Upper lobe of right lung (tissue), 1 donor: ENCODE results near the gene STAT5B. TPM values are rescaled to one million over a fixed set of nuclear protein-coding genes. Genes with fewer than 3 reads are reported as not detected.
A peak's percentile ranks its signal among the peaks of the same experiment; 100 is the strongest.
"Not testable (repeated sequence)": the region's sequence is repeated elsewhere in the genome, so short reads cannot be mapped to it uniquely, and the experiment has no call there.

Source experiments
- ATAC-seq: fragments of 200-7000 bp; cut with Tn5 transposase; one replicate; pipeline ENCODE4 v1.9.1; 2020; ENCODE audit warnings: mild to moderate bottlenecking, moderate library complexity
- DNase-seq: peaks from one replicate; pipeline ENCODE4 v3.0.0-alpha.2; 2020
- H3K27ac ChIP-seq: fragments of 200-600 bp; one replicate; pipeline ENCODE4 v1.8.0; 2022
- H3K27me3 ChIP-seq: fragments of 200-600 bp; one replicate; pipeline ENCODE4 v1.8.0; 2022; ENCODE audit warnings: mild to moderate bottlenecking
- H3K36me3 ChIP-seq: fragments of 200-600 bp; one replicate; pipeline ENCODE4 v1.8.0; 2022
- H3K4me1 ChIP-seq: fragments of 200-600 bp; one replicate; pipeline ENCODE4 v1.8.0; 2022
- H3K4me3 ChIP-seq: fragments of 200-600 bp; one replicate; pipeline ENCODE4 v1.8.0; 2022; ENCODE audit warnings: mild to moderate bottlenecking
- H3K9me3 ChIP-seq: fragments of 200-600 bp; one replicate; pipeline ENCODE4 v1.8.0; 2022
- intact Hi-C: fragments of 100-400 bp; cut with DNase I; formaldehyde crosslinking; loops from one replicate; pipeline ENCODE4 v1.11.0; 2022
- total RNA-seq: library from RNA; stranded (reverse); fragmentation: NEBNext Ultra II Directional; extraction: Animal tissue kit (Norgen Biotek cat#: 25700); gene quantifications from one replicate; pipeline ENCODE4 v1.2.1, GENCODE V29; 2021
- TF ChIP-seq, protein P1 (sequence below): fragments of 200-600 bp; IDR thresholded peaks from one replicate; pipeline ENCODE4 v1.8.0; 2022; ENCODE audit warnings: antibody characterized with exemption
- donor health status: DM: no; HTN: yes; CAD: no; lungs with severe emphysema.

STAT5B gene
- total RNA-seq, 1 donor from 2014 or later, result 71.0 TPM

DNA sequence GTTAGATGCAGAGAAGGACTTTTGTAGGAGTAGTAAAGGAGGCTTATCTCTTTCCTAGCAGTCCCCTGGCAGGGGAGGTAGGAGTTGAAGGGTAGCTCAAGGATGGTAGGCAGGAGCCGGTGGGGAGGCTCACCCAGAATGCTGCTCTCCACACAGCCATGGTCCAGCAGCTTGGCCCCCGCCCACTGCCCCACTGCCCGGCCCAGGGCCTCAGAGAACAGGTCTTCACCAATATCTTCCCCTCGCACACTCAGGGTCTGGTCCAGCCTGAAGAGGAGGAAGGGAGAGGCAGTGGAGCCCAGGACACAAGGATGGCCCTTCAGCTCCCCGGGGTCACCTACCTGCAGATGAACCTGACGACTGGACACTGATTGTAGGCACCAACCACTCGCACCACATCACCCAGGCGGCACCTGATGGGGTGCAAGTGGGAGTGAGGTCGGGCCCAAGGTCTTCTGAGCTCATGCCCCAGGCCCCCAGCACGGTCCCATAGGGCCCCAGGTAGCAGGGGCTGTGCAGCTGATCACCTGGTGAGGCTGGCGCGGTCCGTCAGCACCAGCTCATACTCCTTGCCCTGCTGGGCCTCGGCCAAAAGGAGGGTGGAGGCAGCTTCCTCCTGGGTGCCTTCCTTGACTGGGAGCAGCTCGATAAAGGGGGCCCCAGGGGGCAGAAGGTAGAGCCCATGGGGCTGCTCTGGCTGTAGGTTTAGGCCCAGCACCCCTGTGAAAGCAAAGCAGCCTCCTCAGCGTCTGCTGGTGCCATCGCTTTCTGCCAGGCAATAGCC, 85.5 kb downstream of the STAT5B start:
- TF ChIP-seq, protein P1, sequence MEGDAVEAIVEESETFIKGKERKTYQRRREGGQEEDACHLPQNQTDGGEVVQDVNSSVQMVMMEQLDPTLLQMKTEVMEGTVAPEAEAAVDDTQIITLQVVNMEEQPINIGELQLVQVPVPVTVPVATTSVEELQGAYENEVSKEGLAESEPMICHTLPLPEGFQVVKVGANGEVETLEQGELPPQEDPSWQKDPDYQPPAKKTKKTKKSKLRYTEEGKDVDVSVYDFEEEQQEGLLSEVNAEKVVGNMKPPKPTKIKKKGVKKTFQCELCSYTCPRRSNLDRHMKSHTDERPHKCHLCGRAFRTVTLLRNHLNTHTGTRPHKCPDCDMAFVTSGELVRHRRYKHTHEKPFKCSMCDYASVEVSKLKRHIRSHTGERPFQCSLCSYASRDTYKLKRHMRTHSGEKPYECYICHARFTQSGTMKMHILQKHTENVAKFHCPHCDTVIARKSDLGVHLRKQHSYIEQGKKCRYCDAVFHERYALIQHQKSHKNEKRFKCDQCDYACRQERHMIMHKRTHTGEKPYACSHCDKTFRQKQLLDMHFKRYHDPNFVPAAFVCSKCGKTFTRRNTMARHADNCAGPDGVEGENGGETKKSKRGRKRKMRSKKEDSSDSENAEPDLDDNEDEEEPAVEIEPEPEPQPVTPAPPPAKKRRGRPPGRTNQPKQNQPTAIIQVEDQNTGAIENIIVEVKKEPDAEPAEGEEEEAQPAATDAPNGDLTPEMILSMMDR, result no peak
- intact Hi-C loops, result no loop called here
- H3K4me3 ChIP-seq, result no peak overlapping the region
- H3K27me3 ChIP-seq, result no peaks in the 10 kb centered on the region
- H3K36me3 ChIP-seq, result no peaks in the 10 kb centered on the region
- no peaks in the 10 kb centered on the region for H3K9me3 ChIP-seq
- peaks cover 15% of the 10 kb centered on the region for H3K4me1 ChIP-seq
- DNase-seq (no peak), ATAC-seq (no peak)
- no peak overlapping the region for H3K27ac ChIP-seq

DNA sequence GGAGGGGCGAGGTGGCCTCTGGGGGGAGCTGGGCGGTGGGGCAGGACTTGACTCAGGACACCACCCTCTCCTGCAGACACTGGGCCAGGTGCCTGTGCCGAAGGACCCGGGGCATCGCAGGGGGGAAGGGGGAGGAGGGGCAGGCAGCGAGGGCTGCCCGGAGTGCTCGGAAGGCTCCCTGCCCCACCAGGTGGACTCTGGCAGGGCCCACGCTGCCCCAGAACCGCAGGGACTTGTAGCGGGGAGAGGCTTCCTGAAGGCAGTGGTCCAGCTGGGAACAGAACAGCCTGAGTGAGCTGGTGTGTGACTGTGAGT, 86.6 kb downstream of the STAT5B start:
- intact Hi-C loops, result no loop called here
- no peaks in the 10 kb centered on the region for H3K36me3 ChIP-seq
- DNase-seq, result no peak
- peaks cover 17% of the 10 kb centered on the region for H3K4me1 ChIP-seq
- no peak overlapping the region for H3K27ac ChIP-seq
- no peaks in the 10 kb centered on the region for H3K27me3 ChIP-seq
- ATAC-seq, result no peak
- TF ChIP-seq, protein P1, result no peak
- H3K9me3 ChIP-seq, result no peaks in the 10 kb centered on the region
- H3K4me3 ChIP-seq, result no peak overlapping the region

DNA sequence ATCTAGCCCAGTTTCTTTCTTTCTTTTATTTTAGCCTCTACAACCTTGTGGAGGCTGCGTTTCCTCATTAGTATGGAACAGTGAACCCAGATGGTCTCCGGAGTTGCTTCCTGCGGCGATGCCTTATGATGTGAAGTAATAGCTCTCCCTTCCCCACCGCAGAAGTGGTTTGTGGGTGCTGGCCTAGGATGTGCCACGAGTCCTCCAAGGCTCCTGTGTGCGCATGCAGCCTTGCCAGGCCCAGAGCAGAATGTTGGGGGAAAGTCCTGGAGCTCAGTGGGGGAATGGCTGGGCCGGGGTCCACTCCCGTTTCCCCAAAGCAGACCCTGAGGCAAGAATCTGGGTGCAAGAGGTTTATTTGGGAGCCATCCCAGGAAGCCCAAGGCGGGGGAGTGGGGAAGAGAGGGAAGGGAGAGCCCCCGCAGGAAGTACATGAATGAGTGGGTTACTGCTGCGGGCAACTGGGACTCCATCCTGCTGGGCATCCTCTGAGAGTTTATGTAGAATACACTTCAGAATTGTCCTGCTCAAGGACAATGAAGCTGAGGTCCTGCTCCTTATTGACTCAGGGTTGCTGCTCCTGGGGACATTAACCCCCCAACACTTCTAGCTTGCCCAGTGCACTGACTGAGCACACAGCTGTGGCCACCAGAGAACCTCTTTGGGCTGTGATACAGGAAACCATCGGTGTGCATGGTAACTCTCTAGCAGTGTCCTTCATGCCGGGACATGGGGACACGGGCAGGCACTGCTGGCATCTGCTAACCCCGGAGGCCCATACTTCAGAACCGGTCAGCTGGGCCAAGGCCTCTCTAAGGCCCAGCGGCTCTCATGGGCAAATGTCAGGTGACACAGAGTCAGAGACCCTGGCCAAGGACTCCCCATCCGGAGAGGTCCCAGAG, 87.2 kb downstream of the STAT5B start:
- TF ChIP-seq, protein P1, result no peak
- no peaks in the 10 kb centered on the region for H3K27me3 ChIP-seq
- peaks cover 19% of the 10 kb centered on the region for H3K4me1 ChIP-seq
- H3K27ac ChIP-seq, result no peak overlapping the region
- H3K36me3 ChIP-seq, result no peaks in the 10 kb centered on the region
- no peak overlapping the region for H3K4me3 ChIP-seq
- ATAC-seq (peak; percentile 4), DNase-seq (no peak)
- no peaks in the 10 kb centered on the region for H3K9me3 ChIP-seq
- intact Hi-C loops, result no loop called here

DNA sequence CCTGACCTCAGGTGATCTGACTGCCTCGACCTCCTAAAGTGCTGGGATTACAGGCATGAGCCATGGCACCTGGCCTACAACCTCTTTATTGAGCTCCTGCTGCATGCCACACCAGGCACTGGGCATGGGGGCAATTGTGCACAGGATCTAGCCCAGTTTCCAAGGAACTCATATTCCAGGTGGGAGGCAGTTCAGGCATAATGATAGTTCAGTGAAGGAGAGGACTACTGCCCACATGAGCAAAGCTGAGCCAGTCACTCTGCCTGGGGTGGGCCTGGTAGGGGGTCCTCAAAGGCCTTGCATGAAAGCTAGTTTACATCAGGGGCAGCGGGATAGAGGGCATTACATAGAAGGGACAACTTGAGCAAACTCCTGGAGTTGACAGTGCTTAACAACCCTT, 88.4 kb downstream of the STAT5B start:
- no peaks in the 10 kb centered on the region for H3K27me3 ChIP-seq
- TF ChIP-seq, protein P1, result no peak
- H3K36me3 ChIP-seq, result no peaks in the 10 kb centered on the region
- H3K4me3 ChIP-seq, result no peak overlapping the region
- peaks cover 21% of the 10 kb centered on the region for H3K4me1 ChIP-seq
- ATAC-seq (no peak), DNase-seq (no peak)
- intact Hi-C loops, result no loop called here
- no peaks in the 10 kb centered on the region for H3K9me3 ChIP-seq
- no peak overlapping the region for H3K27ac ChIP-seq

DNA sequence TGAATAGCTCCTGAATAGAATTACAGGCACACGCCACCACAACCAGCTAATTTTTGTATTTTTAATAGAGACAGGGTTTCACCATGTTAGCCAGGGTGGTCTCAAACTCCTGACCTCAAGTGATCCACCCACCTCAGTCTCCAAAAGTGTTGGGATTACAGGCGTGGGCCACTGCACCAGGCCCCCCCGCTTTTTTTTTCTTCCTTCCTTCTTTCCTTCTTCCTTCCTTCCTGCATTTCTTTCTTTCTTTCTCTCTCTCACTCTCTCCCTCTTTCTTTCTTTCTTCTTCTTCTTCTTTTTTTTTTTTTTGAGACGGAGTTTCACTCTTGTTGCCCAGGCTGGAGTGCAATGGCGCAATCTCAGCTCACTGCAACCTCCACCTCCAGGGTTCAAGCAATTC, 90.0 kb downstream of the STAT5B start:
- H3K36me3 ChIP-seq, H3K27ac ChIP-seq, DNase-seq, H3K9me3 ChIP-seq, H3K27me3 ChIP-seq, H3K4me3 ChIP-seq, intact Hi-C loops, ATAC-seq: not testable (repeated sequence)
- H3K4me1 ChIP-seq, result peaks cover 25% of the 10 kb centered on the region

DNA sequence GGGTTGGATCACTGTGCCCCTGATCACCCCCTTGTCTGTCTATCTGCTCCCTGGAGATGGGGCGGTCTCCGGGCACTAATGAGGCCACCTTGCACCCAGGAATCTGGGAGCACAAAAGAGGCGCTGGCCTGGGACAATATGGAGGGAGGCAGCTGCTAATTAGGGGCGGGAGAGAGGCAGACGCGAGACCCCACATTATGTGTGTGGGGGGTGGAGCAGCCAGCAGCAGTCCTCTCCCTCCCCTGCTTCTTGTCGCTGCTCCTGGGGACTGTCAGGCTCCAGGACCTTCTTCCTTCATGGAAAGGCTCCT, 90.6 kb downstream of the STAT5B start:
- ATAC-seq, result no peak
- Histone ChIP-seq H3K4me3 (no peak overlapping the region), H3K27ac (no peak overlapping the region), H3K4me1 (peaks cover 30% of the 10 kb centered on the region), H3K36me3 (no peaks in the 10 kb centered on the region), H3K9me3 (no peaks in the 10 kb centered on the region), H3K27me3 (peaks cover 12% of the 10 kb centered on the region)
- TF ChIP-seq, protein P1, result no peak
- intact Hi-C loops, result no loop called here
- no peak for DNase-seq
